ENCODE results near the gene KCNK16.

GRCh38 chr6:39327507-39327906, 5.0 kb upstream of the KCNK16 start:
- TF ChIP-seq CTCF (IDR thresholded peaks at IDR 0.05; ENCODE audit: poor library complexity, severe bottlenecking) = no peak
- no peak for TF ChIP-seq EZH2 (IDR thresholded peaks at IDR 0.05; ENCODE audit: borderline replicate concordance, insufficient read depth, low read length, poor library complexity, severe bottlenecking)
- TF ChIP-seq TAF1 (IDR thresholded peaks at IDR 0.05; ENCODE audit: low read depth) = no peak
- TF ChIP-seq REST (IDR thresholded peaks at IDR 0.05; ENCODE audit: borderline replicate concordance) = no peak
- no peak for TF ChIP-seq POLR2AphosphoS5 (IDR thresholded peaks at IDR 0.05)
- no peak for TF ChIP-seq SMC3 (conservative IDR thresholded peaks at IDR 0.05; ENCODE audit: poor library complexity)
- TF ChIP-seq EP300 (conservative IDR thresholded peaks at IDR 0.05; ENCODE audit: poor library complexity, severe bottlenecking) = no peak
- no peak for TF ChIP-seq RAD21 (conservative IDR thresholded peaks at IDR 0.05)
- no peak for TF ChIP-seq MXI1 (conservative IDR thresholded peaks at IDR 0.05; ENCODE audit: poor library complexity, severe bottlenecking)
